Measurements from ENCODE around the gene NUDT9.

DNA sequence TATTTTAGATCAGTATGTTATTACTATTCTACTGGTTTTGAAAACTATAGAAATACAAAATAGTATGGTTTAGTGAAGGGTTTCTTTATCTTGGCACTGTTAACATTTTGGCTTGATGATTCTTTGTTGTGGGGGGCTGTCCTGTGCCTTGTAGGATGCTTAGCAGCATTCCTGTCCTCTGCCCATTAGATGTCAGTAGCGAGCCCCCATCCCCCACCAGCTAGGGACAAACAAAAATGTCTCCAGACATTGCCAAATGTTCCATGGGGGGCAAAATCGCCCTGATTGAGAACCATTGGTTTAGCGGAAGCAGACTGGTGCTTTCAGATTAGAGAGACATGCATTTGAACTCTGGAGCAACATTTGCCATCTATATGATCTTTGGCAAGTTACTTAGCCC is 83.5 kb downstream of the NUDT9 start:
- TF ChIP-seq, protein P1, sequence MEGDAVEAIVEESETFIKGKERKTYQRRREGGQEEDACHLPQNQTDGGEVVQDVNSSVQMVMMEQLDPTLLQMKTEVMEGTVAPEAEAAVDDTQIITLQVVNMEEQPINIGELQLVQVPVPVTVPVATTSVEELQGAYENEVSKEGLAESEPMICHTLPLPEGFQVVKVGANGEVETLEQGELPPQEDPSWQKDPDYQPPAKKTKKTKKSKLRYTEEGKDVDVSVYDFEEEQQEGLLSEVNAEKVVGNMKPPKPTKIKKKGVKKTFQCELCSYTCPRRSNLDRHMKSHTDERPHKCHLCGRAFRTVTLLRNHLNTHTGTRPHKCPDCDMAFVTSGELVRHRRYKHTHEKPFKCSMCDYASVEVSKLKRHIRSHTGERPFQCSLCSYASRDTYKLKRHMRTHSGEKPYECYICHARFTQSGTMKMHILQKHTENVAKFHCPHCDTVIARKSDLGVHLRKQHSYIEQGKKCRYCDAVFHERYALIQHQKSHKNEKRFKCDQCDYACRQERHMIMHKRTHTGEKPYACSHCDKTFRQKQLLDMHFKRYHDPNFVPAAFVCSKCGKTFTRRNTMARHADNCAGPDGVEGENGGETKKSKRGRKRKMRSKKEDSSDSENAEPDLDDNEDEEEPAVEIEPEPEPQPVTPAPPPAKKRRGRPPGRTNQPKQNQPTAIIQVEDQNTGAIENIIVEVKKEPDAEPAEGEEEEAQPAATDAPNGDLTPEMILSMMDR (IDR thresholded peaks at IDR 0.05) = no peak
- no peak for TF ChIP-seq POLR2A (IDR thresholded peaks at IDR 0.05)

Data from thyroid gland (tissue), 4 donors.